Measurements from ENCODE around the gene ZNF813. TPM values are rescaled to one million over a fixed set of nuclear protein-coding genes. Genes with fewer than 3 reads are reported as not detected.
"Not testable (repeated sequence)": the region's sequence is repeated elsewhere in the genome, so short reads cannot be mapped to it uniquely, and the experiment has no call there.

The ZNF813 gene
- polyA plus RNA-seq, 3 donors = 0.32 to 1.9 (median 0.61) TPM

DNA sequence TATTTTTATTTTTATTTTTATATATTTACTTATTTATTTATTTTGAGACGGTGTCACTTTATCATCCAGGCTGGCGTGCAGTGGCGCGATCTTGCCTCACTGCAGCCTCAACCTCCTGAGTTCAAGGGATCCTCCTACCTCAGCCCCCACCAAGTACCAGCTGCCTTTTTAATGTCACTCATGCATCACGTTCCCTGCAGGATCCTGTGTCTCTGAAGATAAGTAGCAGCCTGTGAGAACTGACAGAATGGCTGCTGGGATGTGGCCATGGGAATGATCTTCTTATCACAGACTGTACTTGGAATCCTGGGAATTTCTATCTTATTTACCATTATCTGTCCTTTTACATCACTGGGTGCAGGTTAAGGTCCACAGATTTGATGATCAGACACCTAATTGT is 45.0 kb upstream of the ZNF813 start:
- no CpG with 5 or more reads among the region's 5 CpGs for WGBS (ENCODE audit: insufficient coverage)
- H3K4me1 Mint-ChIP-seq = peaks cover 2% of the 10 kb centered on the region
- Histone ChIP-seq H2AFZ (ENCODE audit: insufficient read depth, low read depth, low read length, poor library complexity, severe bottlenecking) (no peak overlapping the region), H3K36me3 (replicated peaks in 1 of 2; ENCODE audit: control insufficient read depth in 1 of 2, insufficient read depth in 2 of 2, low read length in 2 of 2) (no peaks in the 10 kb centered on the region), H3K9me3 (replicated peaks in 1 of 2; ENCODE audit: control insufficient read depth in 1 of 2, insufficient read depth in 1 of 2, low read length in 2 of 2) (peaks cover 21 to 23% of the 10 kb centered on the region in 2 donors), H3K4me3 (replicated peaks in 1 of 3; ENCODE audit: low read depth in 2 of 3, low read length in 3 of 3) (no peak overlapping the region), H3K79me2 (ENCODE audit: insufficient read depth, low read length) (no peaks in the 10 kb centered on the region), H3K9ac (ENCODE audit: insufficient read depth, low read length, poor library complexity, severe bottlenecking) (no peak overlapping the region), H4K20me1 (ENCODE audit: insufficient read depth, low read length) (no peaks in the 10 kb centered on the region), H3K4me1 (ENCODE audit: control insufficient read depth in 1 of 2, insufficient read depth in 2 of 2, low read length in 2 of 2) (no peaks in the 10 kb centered on the region), H3K27me3 (ENCODE audit: control insufficient read depth in 2 of 2, insufficient read depth in 2 of 2, low read length in 2 of 2) (no peaks in the 10 kb centered on the region), H3K27ac (ENCODE audit: low read depth in 1 of 2, low read length in 2 of 2) (no peak overlapping the region), H3K4me2 (replicated peaks; ENCODE audit: extremely low read depth, low read length, poor library complexity, severe bottlenecking) (no peak overlapping the region)
- peaks cover 7 to 34% (median 22%) of the 10 kb centered on the region in 7 donors for H3K9me3 Mint-ChIP-seq
- H3K27ac Mint-ChIP-seq = no peak overlapping the region
- intact Hi-C loops (cut with micrococcal nuclease) = no loop called here
- H3K36me3 Mint-ChIP-seq = no peaks in the 10 kb centered on the region
- H3K27me3 Mint-ChIP-seq (ENCODE audit: low read depth in 3 of 3) = peaks cover 0 to 4% (median 0%) of the 10 kb centered on the region in 3 donors
- DNase-seq = no peak
- H3K4me3 Mint-ChIP-seq = no peak overlapping the region
- TF ChIP-seq, protein P1, sequence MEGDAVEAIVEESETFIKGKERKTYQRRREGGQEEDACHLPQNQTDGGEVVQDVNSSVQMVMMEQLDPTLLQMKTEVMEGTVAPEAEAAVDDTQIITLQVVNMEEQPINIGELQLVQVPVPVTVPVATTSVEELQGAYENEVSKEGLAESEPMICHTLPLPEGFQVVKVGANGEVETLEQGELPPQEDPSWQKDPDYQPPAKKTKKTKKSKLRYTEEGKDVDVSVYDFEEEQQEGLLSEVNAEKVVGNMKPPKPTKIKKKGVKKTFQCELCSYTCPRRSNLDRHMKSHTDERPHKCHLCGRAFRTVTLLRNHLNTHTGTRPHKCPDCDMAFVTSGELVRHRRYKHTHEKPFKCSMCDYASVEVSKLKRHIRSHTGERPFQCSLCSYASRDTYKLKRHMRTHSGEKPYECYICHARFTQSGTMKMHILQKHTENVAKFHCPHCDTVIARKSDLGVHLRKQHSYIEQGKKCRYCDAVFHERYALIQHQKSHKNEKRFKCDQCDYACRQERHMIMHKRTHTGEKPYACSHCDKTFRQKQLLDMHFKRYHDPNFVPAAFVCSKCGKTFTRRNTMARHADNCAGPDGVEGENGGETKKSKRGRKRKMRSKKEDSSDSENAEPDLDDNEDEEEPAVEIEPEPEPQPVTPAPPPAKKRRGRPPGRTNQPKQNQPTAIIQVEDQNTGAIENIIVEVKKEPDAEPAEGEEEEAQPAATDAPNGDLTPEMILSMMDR (IDR thresholded peaks at IDR 0.05) = no peak

DNA sequence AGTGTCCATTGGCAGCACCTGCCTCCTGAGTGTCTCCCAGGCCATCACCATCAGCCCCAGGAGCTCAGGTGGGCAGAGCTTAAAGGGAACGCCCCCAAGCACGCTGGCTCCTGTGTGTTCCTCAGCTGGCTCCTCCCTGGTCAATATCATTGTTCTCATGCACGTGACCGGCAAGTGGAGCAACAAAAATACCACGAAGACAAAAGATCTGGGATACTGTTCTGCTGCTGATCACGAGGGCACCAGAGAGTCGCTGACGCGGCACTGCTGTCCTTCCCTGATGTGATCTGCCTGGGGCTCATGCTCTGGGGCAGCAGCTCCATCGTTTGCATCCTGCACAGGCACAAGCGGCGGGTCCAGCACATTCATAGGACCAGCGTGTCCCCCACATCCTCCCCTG is 44.5 kb upstream of the ZNF813 start:
- intact Hi-C loops (cut with micrococcal nuclease); H3K27me3 Mint-ChIP-seq (ENCODE audit: low read depth in 3 of 3): not testable (repeated sequence)

DNA sequence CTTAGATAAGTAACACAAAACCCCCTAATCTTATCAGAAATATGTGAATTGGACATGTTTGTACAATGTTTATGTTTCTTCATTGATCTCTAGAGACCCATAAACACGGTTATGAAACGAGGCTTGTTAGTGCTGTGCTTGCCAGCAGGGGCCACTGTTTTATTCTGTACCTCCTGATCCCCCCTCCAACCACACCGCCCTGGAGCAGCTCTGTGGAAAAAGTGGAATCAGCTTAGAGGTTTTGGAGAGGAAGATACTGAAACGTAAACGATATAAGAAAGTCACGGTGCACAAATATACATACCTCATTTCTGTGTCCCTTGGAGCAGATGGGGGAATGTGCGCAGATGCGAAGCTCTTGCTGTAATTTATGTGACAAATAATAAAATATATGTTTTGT is 43.9 kb upstream of the ZNF813 start:
- not testable (repeated sequence) for H3K4me1 Mint-ChIP-seq; H3K79me2 ChIP-seq (ENCODE audit: insufficient read depth, low read length); H4K20me1 ChIP-seq (ENCODE audit: insufficient read depth, low read length); H3K27me3 ChIP-seq (ENCODE audit: control insufficient read depth in 2 of 2, insufficient read depth in 2 of 2, low read length in 2 of 2); DNase-seq; H3K4me1 ChIP-seq (ENCODE audit: control insufficient read depth in 1 of 2, insufficient read depth in 2 of 2, low read length in 2 of 2); H3K4me2 ChIP-seq (replicated peaks; ENCODE audit: extremely low read depth, low read length, poor library complexity, severe bottlenecking); H3K4me3 ChIP-seq (replicated peaks in 1 of 3; ENCODE audit: low read depth in 2 of 3, low read length in 3 of 3); H3K27ac Mint-ChIP-seq; H3K4me3 Mint-ChIP-seq; H3K27ac ChIP-seq (ENCODE audit: low read depth in 1 of 2, low read length in 2 of 2); H3K9ac ChIP-seq (ENCODE audit: insufficient read depth, low read length, poor library complexity, severe bottlenecking); H2AFZ ChIP-seq (ENCODE audit: insufficient read depth, low read depth, low read length, poor library complexity, severe bottlenecking); H3K36me3 Mint-ChIP-seq; H3K36me3 ChIP-seq (replicated peaks in 1 of 2; ENCODE audit: control insufficient read depth in 1 of 2, insufficient read depth in 2 of 2, low read length in 2 of 2); H3K27me3 Mint-ChIP-seq (ENCODE audit: low read depth in 3 of 3)
- intact Hi-C loops (cut with micrococcal nuclease) = loop anchor here (2.0 kb wide), 1 partner anchor 323 kb away; no protein-coding TSS in a partner anchor
- H3K9me3 ChIP-seq (replicated peaks in 1 of 2; ENCODE audit: control insufficient read depth in 1 of 2, insufficient read depth in 1 of 2, low read length in 2 of 2) = peaks cover 10 to 11% of the 10 kb centered on the region in 2 donors
- no CpG with 5 or more reads among the region's 8 CpGs for WGBS (ENCODE audit: insufficient coverage)
- peaks cover 2 to 23% (median 11%) of the 10 kb centered on the region in 7 donors for H3K9me3 Mint-ChIP-seq

More for the DNA sequence above, 44.5 kb upstream of the ZNF813 start:
- H3K4me3 Mint-ChIP-seq; H3K27ac Mint-ChIP-seq; DNase-seq; H2AFZ ChIP-seq (ENCODE audit: insufficient read depth, low read depth, low read length, poor library complexity, severe bottlenecking); H3K4me1 ChIP-seq (ENCODE audit: control insufficient read depth in 1 of 2, insufficient read depth in 2 of 2, low read length in 2 of 2); H3K27me3 ChIP-seq (ENCODE audit: control insufficient read depth in 2 of 2, insufficient read depth in 2 of 2, low read length in 2 of 2); H3K36me3 Mint-ChIP-seq; H3K4me3 ChIP-seq (replicated peaks in 1 of 3; ENCODE audit: low read depth in 2 of 3, low read length in 3 of 3); H3K4me2 ChIP-seq (replicated peaks; ENCODE audit: extremely low read depth, low read length, poor library complexity, severe bottlenecking); H3K9ac ChIP-seq (ENCODE audit: insufficient read depth, low read length, poor library complexity, severe bottlenecking); H3K4me1 Mint-ChIP-seq; H3K36me3 ChIP-seq (replicated peaks in 1 of 2; ENCODE audit: control insufficient read depth in 1 of 2, insufficient read depth in 2 of 2, low read length in 2 of 2); H3K27ac ChIP-seq (ENCODE audit: low read depth in 1 of 2, low read length in 2 of 2); H4K20me1 ChIP-seq (ENCODE audit: insufficient read depth, low read length); H3K79me2 ChIP-seq (ENCODE audit: insufficient read depth, low read length): not testable (repeated sequence)
- H3K9me3 ChIP-seq (replicated peaks in 1 of 2; ENCODE audit: control insufficient read depth in 1 of 2, insufficient read depth in 1 of 2, low read length in 2 of 2) = peaks cover 16 to 18% of the 10 kb centered on the region in 2 donors
- WGBS (ENCODE audit: insufficient coverage) = 77% methylated on average over 4 of the region's 13 CpGs
- H3K9me3 Mint-ChIP-seq = peaks cover 6 to 29% (median 17%) of the 10 kb centered on the region in 7 donors

Measured in CD14-positive monocyte (primary cell).